Left ventricle myocardium inferior (tissue), 1 donor: ENCODE measurements around the gene GALNT16. TPM values are rescaled to one million over a fixed set of nuclear protein-coding genes. Genes with fewer than 3 reads are reported as not detected.
A peak's percentile ranks its signal among the peaks of the same experiment; 100 is the strongest.

Experiments used
- DNase-seq: peaks from one replicate; pipeline ENCODE4 v3.0.0-alpha.2; 2020
- H3K27ac ChIP-seq: fragments of 200-600 bp; replicated peaks from 2 replicates; pipeline ENCODE4 v1.8.0; 2021
- H3K27me3 ChIP-seq: fragments of 200-600 bp; 2 replicates; pipeline ENCODE4 v1.8.0; 2021; ENCODE audit warnings: low read depth
- H3K36me3 ChIP-seq: fragments of 200-600 bp; 2 replicates; pipeline ENCODE4 v1.8.0; 2021
- H3K4me1 ChIP-seq: fragments of 200-600 bp; 2 replicates; pipeline ENCODE4 v1.8.0; 2021
- H3K4me3 ChIP-seq: fragments of 200-600 bp; 2 replicates; pipeline ENCODE4 v1.8.0; 2021; ENCODE audit warnings: mild to moderate bottlenecking, moderate library complexity
- H3K9me3 ChIP-seq: fragments of 200-600 bp; replicated peaks from 2 replicates; pipeline ENCODE4 v1.8.0; 2021
- intact Hi-C: fragments of 100-400 bp; cut with micrococcal nuclease; formaldehyde crosslinking; loops from one replicate; pipeline ENCODE4 v1.11.0; 2022
- total RNA-seq: library from RNA; stranded (reverse); fragmentation: NEBNext Ultra II Directional; extraction: Animal tissue kit (Norgen Biotek cat#: 25700); gene quantifications from one replicate; pipeline ENCODE4 v1.2.1, GENCODE V29; 2021
- TF ChIP-seq, protein P1 (sequence below): fragments of 200-600 bp; IDR thresholded peaks from 2 replicates; pipeline ENCODE4 v1.8.0; 2021; ENCODE audit warnings: antibody characterized with exemption, mild to moderate bottlenecking, borderline replicate concordance
- donor health status: DM: no; HTN: yes; CAD: no; lungs with severe emphysema.

GALNT16 gene
- total RNA-seq, 1 donor from 2014 or later: 70.5 TPM

DNA sequence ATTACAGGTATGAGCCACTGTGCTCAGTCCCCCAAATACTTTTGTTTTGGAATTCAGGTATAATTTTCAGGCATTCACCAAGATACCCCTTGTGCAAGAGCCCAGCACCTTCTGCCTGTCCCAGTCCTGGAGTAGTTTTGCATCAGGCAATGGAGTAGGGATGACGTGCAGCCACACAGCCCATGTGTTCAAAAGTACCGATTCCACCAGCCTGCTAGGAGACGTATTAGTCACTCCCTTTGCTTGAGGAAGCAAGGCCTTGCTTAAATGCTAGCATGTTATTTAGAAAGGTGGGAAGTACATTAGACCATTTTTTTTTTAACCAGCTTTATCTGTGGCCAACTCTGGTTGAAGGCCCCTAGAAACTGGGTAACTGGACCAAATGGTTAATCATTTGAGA, 15.0 kb upstream of the GALNT16 start:
- H3K36me3 ChIP-seq: peaks cover 18% of the 10 kb centered on the region
- TF ChIP-seq, protein P1, sequence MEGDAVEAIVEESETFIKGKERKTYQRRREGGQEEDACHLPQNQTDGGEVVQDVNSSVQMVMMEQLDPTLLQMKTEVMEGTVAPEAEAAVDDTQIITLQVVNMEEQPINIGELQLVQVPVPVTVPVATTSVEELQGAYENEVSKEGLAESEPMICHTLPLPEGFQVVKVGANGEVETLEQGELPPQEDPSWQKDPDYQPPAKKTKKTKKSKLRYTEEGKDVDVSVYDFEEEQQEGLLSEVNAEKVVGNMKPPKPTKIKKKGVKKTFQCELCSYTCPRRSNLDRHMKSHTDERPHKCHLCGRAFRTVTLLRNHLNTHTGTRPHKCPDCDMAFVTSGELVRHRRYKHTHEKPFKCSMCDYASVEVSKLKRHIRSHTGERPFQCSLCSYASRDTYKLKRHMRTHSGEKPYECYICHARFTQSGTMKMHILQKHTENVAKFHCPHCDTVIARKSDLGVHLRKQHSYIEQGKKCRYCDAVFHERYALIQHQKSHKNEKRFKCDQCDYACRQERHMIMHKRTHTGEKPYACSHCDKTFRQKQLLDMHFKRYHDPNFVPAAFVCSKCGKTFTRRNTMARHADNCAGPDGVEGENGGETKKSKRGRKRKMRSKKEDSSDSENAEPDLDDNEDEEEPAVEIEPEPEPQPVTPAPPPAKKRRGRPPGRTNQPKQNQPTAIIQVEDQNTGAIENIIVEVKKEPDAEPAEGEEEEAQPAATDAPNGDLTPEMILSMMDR: no peak
- no peaks in the 10 kb centered on the region for H3K9me3 ChIP-seq
- H3K4me3 ChIP-seq: no peak overlapping the region
- DNase-seq: no peak
- intact Hi-C loops: loop anchor here (10.0 kb wide), 1 partner anchor 110 kb away; no protein-coding TSS in a partner anchor
- H3K27ac ChIP-seq: no peak overlapping the region
- peaks cover 27% of the 10 kb centered on the region for H3K4me1 ChIP-seq
- H3K27me3 ChIP-seq: no peaks in the 10 kb centered on the region

DNA sequence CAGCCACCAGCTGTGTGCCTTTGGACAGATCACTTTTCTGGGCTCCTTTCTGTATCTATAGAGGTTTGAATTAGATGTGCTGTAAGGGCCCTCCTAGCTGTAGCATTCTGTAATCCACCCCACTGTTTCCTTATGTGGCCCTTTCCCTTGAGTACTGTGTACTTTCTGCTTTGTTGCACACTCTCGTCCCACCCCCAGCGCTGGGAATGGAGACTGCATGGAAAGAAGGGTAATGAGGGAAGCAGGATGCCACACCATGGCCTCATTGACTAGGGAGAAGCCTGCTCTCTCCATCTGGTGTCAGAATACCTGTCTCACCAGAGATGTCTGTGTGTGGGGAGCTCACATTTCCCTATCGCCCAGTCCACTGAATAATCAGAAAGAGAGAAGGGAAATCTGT, 13.6 kb upstream of the GALNT16 start:
- DNase-seq: no peak
- intact Hi-C loops: loop anchor here (10.0 kb wide), 1 partner anchor 108 kb away; no protein-coding TSS in a partner anchor
- Histone ChIP-seq H3K4me1 (peaks cover 18% of the 10 kb centered on the region), H3K27ac (no peak overlapping the region), H3K27me3 (no peaks in the 10 kb centered on the region), H3K36me3 (peaks cover 5% of the 10 kb centered on the region), H3K9me3 (no peaks in the 10 kb centered on the region), H3K4me3 (no peak overlapping the region)
- TF ChIP-seq, protein P1: no peak

DNA sequence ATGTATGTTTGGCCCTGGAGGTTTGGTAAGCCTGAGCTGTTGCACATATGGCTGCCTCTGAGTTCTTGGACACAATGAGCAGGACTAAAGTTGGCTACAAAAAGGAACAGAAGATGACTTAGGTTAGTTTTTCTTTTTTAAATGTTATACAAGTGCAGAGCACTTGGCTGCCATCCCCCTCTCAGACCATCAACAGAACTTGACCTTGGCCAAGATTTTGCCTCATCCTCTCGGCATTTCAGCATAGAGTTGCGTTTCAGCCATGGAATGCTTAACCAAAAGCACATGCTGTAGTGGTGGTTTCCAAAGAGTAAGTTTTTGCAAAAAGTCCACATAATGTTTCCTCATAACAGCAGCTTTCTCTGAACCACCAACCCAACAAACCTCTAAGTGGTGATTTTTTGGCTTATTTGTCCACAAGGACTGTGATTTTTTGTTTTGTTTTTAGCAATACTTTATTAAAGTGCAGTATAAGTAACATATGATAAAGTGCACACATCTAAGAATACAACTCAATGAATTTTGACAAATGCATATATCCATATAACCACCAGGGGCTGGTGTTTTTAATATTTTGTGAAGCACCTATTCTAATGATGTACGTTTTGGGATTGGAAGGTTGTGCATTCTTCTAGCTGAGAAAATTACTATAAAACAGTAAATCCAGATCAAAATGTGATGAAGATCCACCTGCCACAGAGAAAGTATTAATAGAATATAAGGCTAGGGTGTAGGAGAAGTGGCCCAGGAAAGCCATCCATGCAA, 12.1 kb upstream of the GALNT16 start:
- TF ChIP-seq, protein P1: peak; percentile 26
- no peaks in the 10 kb centered on the region for H3K36me3 ChIP-seq
- H3K27ac ChIP-seq: peak overlapping the region; percentile 39
- no peaks in the 10 kb centered on the region for H3K9me3 ChIP-seq
- no peak overlapping the region for H3K4me3 ChIP-seq
- peaks cover 11% of the 10 kb centered on the region for H3K4me1 ChIP-seq
- no peak for DNase-seq
- H3K27me3 ChIP-seq: no peaks in the 10 kb centered on the region
- intact Hi-C loops: loop anchor here (10.0 kb wide), 1 partner anchor 107 kb away; no protein-coding TSS in a partner anchor

DNA sequence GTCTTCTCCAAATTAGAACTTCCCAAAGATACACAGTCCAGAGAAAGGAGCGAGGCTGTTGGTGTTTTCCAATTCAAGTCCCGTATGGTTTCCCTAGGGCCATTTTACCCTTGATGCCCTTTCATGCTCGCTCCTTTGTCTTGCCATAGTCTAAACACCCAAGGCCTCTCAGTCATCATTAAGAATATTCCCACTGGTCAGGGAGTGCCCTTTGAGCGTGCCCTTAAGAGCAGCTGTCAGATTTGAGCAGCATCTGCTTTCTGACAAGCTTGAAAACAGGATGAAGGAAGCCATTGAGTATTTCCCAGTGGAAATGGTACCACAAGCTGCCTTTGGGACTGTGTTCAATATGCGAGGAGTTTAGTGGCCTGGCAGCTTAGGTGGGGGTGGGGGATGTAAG, 10.4 kb upstream of the GALNT16 start:
- Histone ChIP-seq H3K27me3 (no peaks in the 10 kb centered on the region), H3K9me3 (no peaks in the 10 kb centered on the region), H3K4me3 (no peak overlapping the region), H3K36me3 (no peaks in the 10 kb centered on the region), H3K27ac (no peak overlapping the region), H3K4me1 (peaks cover 8% of the 10 kb centered on the region)
- no peak for DNase-seq
- TF ChIP-seq, protein P1: no peak
- intact Hi-C loops: loop anchor here (10.0 kb wide), 1 partner anchor 105 kb away; no protein-coding TSS in a partner anchor

DNA sequence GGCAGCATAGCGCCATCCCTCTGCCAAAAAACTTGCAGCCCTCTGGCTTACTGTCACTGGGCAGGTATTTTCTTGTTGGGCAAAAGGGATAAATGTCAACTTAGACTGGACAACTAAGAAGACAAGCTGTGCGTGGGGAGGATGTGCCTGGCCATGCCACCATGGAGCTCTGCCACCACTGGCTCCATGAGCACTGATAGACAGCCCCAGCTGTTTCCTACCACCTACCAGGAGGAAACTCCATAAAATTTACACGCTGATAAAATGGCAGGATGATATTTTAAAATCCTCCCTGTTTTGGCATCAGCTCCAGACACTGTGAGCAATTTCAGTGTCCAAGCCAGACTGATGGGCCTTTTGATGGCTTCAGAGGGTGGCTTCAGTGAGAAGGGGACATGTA, 7.1 kb upstream of the GALNT16 start:
- H3K4me1 ChIP-seq: peaks cover 17% of the 10 kb centered on the region
- no peaks in the 10 kb centered on the region for H3K27me3 ChIP-seq
- TF ChIP-seq, protein P1: no peak
- H3K27ac ChIP-seq: no peak overlapping the region
- no peak overlapping the region for H3K4me3 ChIP-seq
- intact Hi-C loops: no loop called here
- DNase-seq: no peak
- H3K9me3 ChIP-seq: no peaks in the 10 kb centered on the region
- no peaks in the 10 kb centered on the region for H3K36me3 ChIP-seq
